Measurements from ENCODE around the gene INTS6.

Gene INTS6

GRCh38 chr13:51333421-51333820 lies 119.4 kb downstream of the INTS6 start:
- no peak overlapping the region for H3K4me3 Mint-ChIP-seq
- H3K27me3 Mint-ChIP-seq = no peaks in the 10 kb centered on the region
- no peak for ATAC-seq

GRCh38 chr13:51332566-51333361 lies 120.1 kb downstream of the INTS6 start:
- no peaks in the 10 kb centered on the region for H3K36me3 Mint-ChIP-seq (ENCODE audit: low read depth)
- peaks cover 18% of the 10 kb centered on the region for H3K4me1 Mint-ChIP-seq
- DNase-seq (no peak), ATAC-seq (no peak)
- H3K27ac Mint-ChIP-seq = no peak overlapping the region
- H3K4me3 Mint-ChIP-seq = no peak overlapping the region
- H3K27me3 Mint-ChIP-seq = no peaks in the 10 kb centered on the region
- no peaks in the 10 kb centered on the region for H3K9me3 Mint-ChIP-seq

More at GRCh38 chr13:51333421-51333820, 119.4 kb downstream of the INTS6 start:
- Mint-ChIP-seq H3K27ac (no peak overlapping the region), H3K36me3 (ENCODE audit: low read depth) (no peaks in the 10 kb centered on the region), H3K9me3 (no peaks in the 10 kb centered on the region), H3K4me1 (peaks cover 18% of the 10 kb centered on the region)
- no peak for DNase-seq

GRCh38 chr13:51331354-51331861 lies 121.4 kb downstream of the INTS6 start:
- Mint-ChIP-seq H3K9me3 (no peaks in the 10 kb centered on the region), H3K27me3 (no peaks in the 10 kb centered on the region), H3K36me3 (ENCODE audit: low read depth) (no peaks in the 10 kb centered on the region), H3K4me1 (peaks cover 18% of the 10 kb centered on the region), H3K4me3 (no peak overlapping the region), H3K27ac (peak overlapping the region; percentile 5)
- DNase-seq (no peak), ATAC-seq (peak; percentile 42)

GRCh38 chr13:51330791-51331190 lies 122.0 kb downstream of the INTS6 start:
- no peaks in the 10 kb centered on the region for H3K27me3 Mint-ChIP-seq
- no peak overlapping the region for H3K27ac Mint-ChIP-seq
- DNase-seq = no peak
- ATAC-seq = peak; percentile 37
- no peaks in the 10 kb centered on the region for H3K36me3 Mint-ChIP-seq (ENCODE audit: low read depth)
- H3K4me3 Mint-ChIP-seq = no peak overlapping the region
- H3K4me1 Mint-ChIP-seq = peaks cover 18% of the 10 kb centered on the region
- no peaks in the 10 kb centered on the region for H3K9me3 Mint-ChIP-seq

- Mint-ChIP-seq H3K4me1 (peaks cover 18% of the 10 kb centered on the region), H3K27ac (no peak overlapping the region), H3K36me3 (ENCODE audit: low read depth) (no peaks in the 10 kb centered on the region), H3K27me3 (no peaks in the 10 kb centered on the region), H3K9me3 (no peaks in the 10 kb centered on the region), H3K4me3 (no peak overlapping the region)
- ATAC-seq (no peak), DNase-seq (no peak)
Observed at GRCh38 chr13:51329606-51330005, 123.2 kb downstream of the INTS6 start.

GRCh38 chr13:51328488-51328887 lies 124.3 kb downstream of the INTS6 start:
- no peak for ATAC-seq
- H3K4me1 Mint-ChIP-seq = peaks cover 18% of the 10 kb centered on the region
- no peaks in the 10 kb centered on the region for H3K27me3 Mint-ChIP-seq
- no peaks in the 10 kb centered on the region for H3K9me3 Mint-ChIP-seq
- H3K4me3 Mint-ChIP-seq = no peak overlapping the region
- H3K27ac Mint-ChIP-seq = no peak overlapping the region
- H3K36me3 Mint-ChIP-seq (ENCODE audit: low read depth) = no peaks in the 10 kb centered on the region
- no peak for DNase-seq

- H3K27me3 Mint-ChIP-seq = no peaks in the 10 kb centered on the region
- ATAC-seq = no peak
- no peak overlapping the region for H3K4me3 Mint-ChIP-seq
- H3K4me1 Mint-ChIP-seq = peaks cover 16% of the 10 kb centered on the region
- no peak for DNase-seq
- no peaks in the 10 kb centered on the region for H3K36me3 Mint-ChIP-seq (ENCODE audit: low read depth)
- no peaks in the 10 kb centered on the region for H3K9me3 Mint-ChIP-seq
- no peak overlapping the region for H3K27ac Mint-ChIP-seq
Observed at GRCh38 chr13:51327961-51328360, 124.9 kb downstream of the INTS6 start.

GRCh38 chr13:51326777-51327176 lies 126.1 kb downstream of the INTS6 start:
- no peaks in the 10 kb centered on the region for H3K9me3 Mint-ChIP-seq
- H3K27ac Mint-ChIP-seq = no peak overlapping the region
- H3K4me3 Mint-ChIP-seq = no peak overlapping the region
- peaks cover 14% of the 10 kb centered on the region for H3K4me1 Mint-ChIP-seq
- no peak for DNase-seq
- H3K36me3 Mint-ChIP-seq (ENCODE audit: low read depth) = no peaks in the 10 kb centered on the region
- no peaks in the 10 kb centered on the region for H3K27me3 Mint-ChIP-seq
- no peak for ATAC-seq

- Mint-ChIP-seq H3K9me3 (no peaks in the 10 kb centered on the region), H3K27me3 (no peaks in the 10 kb centered on the region), H3K4me1 (peaks cover 4% of the 10 kb centered on the region), H3K36me3 (ENCODE audit: low read depth) (no peaks in the 10 kb centered on the region), H3K4me3 (no peak overlapping the region), H3K27ac (no peak overlapping the region)
- no peak for DNase-seq
- no peak for ATAC-seq
Observed at GRCh38 chr13:51325837-51326236, 127.0 kb downstream of the INTS6 start.

- ATAC-seq (no peak), DNase-seq (no peak)
- Mint-ChIP-seq H3K36me3 (ENCODE audit: low read depth) (no peaks in the 10 kb centered on the region), H3K27ac (no peak overlapping the region), H3K4me3 (no peak overlapping the region), H3K27me3 (no peaks in the 10 kb centered on the region), H3K9me3 (no peaks in the 10 kb centered on the region), H3K4me1 (no peaks in the 10 kb centered on the region)
Observed at GRCh38 chr13:51324714-51325420, 128.0 kb downstream of the INTS6 start.

GRCh38 chr13:51323824-51324511 lies 128.9 kb downstream of the INTS6 start:
- Mint-ChIP-seq H3K27me3 (no peaks in the 10 kb centered on the region), H3K4me1 (no peaks in the 10 kb centered on the region), H3K36me3 (ENCODE audit: low read depth) (no peaks in the 10 kb centered on the region), H3K9me3 (no peaks in the 10 kb centered on the region), H3K4me3 (no peak overlapping the region), H3K27ac (no peak overlapping the region)
- no peak for DNase-seq
- ATAC-seq = no peak

GRCh38 chr13:51322826-51323225 lies 130.0 kb downstream of the INTS6 start:
- Mint-ChIP-seq H3K9me3 (no peaks in the 10 kb centered on the region), H3K4me3 (no peak overlapping the region), H3K36me3 (ENCODE audit: low read depth) (no peaks in the 10 kb centered on the region), H3K27ac (no peak overlapping the region), H3K27me3 (no peaks in the 10 kb centered on the region), H3K4me1 (no peaks in the 10 kb centered on the region)
- ATAC-seq = no peak
- no peak for DNase-seq

GRCh38 chr13:51321836-51322235 lies 131.0 kb downstream of the INTS6 start:
- DNase-seq = no peak
- H3K27me3 Mint-ChIP-seq = no peaks in the 10 kb centered on the region
- H3K27ac Mint-ChIP-seq = no peak overlapping the region
- no peaks in the 10 kb centered on the region for H3K36me3 Mint-ChIP-seq (ENCODE audit: low read depth)
- H3K9me3 Mint-ChIP-seq = no peaks in the 10 kb centered on the region
- no peak overlapping the region for H3K4me3 Mint-ChIP-seq
- H3K4me1 Mint-ChIP-seq = no peaks in the 10 kb centered on the region
- ATAC-seq = no peak

GRCh38 chr13:51318876-51319275 lies 134.0 kb downstream of the INTS6 start:
- ATAC-seq = no peak
- no peak overlapping the region for H3K27ac Mint-ChIP-seq
- no peaks in the 10 kb centered on the region for H3K27me3 Mint-ChIP-seq
- H3K36me3 Mint-ChIP-seq (ENCODE audit: low read depth) = no peaks in the 10 kb centered on the region
- no peaks in the 10 kb centered on the region for H3K4me1 Mint-ChIP-seq
- no peak for DNase-seq
- H3K9me3 Mint-ChIP-seq = no peaks in the 10 kb centered on the region
- no peak overlapping the region for H3K4me3 Mint-ChIP-seq

- ATAC-seq (no peak), DNase-seq (no peak)
- Mint-ChIP-seq H3K27me3 (no peaks in the 10 kb centered on the region), H3K27ac (no peak overlapping the region), H3K4me1 (no peaks in the 10 kb centered on the region), H3K4me3 (no peak overlapping the region), H3K9me3 (no peaks in the 10 kb centered on the region), H3K36me3 (ENCODE audit: low read depth) (no peaks in the 10 kb centered on the region)
Observed at GRCh38 chr13:51318015-51318414, 134.8 kb downstream of the INTS6 start.
